ENCODE data around the gene MRPS27.

DNA sequence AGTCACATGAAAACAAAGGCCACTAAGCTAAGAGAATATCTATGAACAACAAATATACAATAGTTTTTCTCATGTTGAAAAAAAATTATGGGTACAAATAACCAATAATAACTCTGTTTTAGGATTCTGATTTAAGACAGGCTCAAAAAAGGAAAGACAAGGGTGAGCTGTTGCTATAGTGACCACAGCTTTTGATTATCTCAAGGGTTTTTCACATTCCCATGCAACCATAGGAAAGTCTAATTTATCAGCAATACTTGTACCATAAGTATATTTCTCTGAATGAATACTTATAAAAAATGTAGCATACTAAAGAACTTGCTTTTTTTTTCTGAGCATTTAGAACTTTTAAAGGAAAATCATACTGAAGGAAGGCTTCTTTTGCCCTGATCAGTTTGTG is 68.0 kb downstream of the MRPS27 start:
- TF ChIP-seq EZH2 (IDR thresholded peaks at IDR 0.05; ENCODE audit: borderline replicate concordance, low read depth, low read length, poor library complexity, severe bottlenecking): no peak
- TF ChIP-seq, protein P1, sequence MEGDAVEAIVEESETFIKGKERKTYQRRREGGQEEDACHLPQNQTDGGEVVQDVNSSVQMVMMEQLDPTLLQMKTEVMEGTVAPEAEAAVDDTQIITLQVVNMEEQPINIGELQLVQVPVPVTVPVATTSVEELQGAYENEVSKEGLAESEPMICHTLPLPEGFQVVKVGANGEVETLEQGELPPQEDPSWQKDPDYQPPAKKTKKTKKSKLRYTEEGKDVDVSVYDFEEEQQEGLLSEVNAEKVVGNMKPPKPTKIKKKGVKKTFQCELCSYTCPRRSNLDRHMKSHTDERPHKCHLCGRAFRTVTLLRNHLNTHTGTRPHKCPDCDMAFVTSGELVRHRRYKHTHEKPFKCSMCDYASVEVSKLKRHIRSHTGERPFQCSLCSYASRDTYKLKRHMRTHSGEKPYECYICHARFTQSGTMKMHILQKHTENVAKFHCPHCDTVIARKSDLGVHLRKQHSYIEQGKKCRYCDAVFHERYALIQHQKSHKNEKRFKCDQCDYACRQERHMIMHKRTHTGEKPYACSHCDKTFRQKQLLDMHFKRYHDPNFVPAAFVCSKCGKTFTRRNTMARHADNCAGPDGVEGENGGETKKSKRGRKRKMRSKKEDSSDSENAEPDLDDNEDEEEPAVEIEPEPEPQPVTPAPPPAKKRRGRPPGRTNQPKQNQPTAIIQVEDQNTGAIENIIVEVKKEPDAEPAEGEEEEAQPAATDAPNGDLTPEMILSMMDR (conservative IDR thresholded peaks at IDR 0.05; ENCODE audit: low read depth, low read length): no peak

All from A673 (cell line).